ENCODE results near the gene TRIM41.
"Not testable (repeated sequence)": the region's sequence is repeated elsewhere in the genome, so short reads cannot be mapped to it uniquely, and the experiment has no call there.

- not testable (repeated sequence) for TF ChIP-seq ZNF274 (IDR thresholded peaks at IDR 0.05; ENCODE audit: low read depth, low read length); SUZ12 (IDR thresholded peaks at IDR 0.05; ENCODE audit: extremely low read depth, insufficient read depth, insufficient read length); YY1 (IDR thresholded peaks at IDR 0.05; ENCODE audit: insufficient read depth, insufficient read length)
These were observed 12.4 kb upstream of the TRIM41 start for GRCh38 chr5:181210698-181211097.
